Measurements from ENCODE around the gene CEMIP2. TPM values are rescaled to one million over a fixed set of nuclear protein-coding genes. Genes with fewer than 3 reads are reported as not detected.

Gene CEMIP2
- total RNA-seq, 2 experiments from 2014 or later: 43.2 to 55.7 TPM

- CTCF ChIA-PET: interaction anchor here (0.9 to 1.6 kb wide), 2 partner anchors 9 to 25 kb away, joined by 3 to 6 read pairs; no protein-coding TSS in a partner anchor
- Mint-ChIP-seq H3K36me3 (ENCODE audit: low read depth) (peaks cover 2% of the 10 kb centered on the region), H3K4me3 (no peak overlapping the region), H3K4me1 (peaks cover 28% of the 10 kb centered on the region), H3K27me3 (no peaks in the 10 kb centered on the region), H3K9me3 (no peaks in the 10 kb centered on the region), H3K27ac (no peak overlapping the region)
- POLR2A ChIA-PET: no interaction called here
- no peak for DNase-seq
Observed at GRCh38 chr9:71637926-71638325, 130.4 kb downstream of the CEMIP2 start.

DNA sequence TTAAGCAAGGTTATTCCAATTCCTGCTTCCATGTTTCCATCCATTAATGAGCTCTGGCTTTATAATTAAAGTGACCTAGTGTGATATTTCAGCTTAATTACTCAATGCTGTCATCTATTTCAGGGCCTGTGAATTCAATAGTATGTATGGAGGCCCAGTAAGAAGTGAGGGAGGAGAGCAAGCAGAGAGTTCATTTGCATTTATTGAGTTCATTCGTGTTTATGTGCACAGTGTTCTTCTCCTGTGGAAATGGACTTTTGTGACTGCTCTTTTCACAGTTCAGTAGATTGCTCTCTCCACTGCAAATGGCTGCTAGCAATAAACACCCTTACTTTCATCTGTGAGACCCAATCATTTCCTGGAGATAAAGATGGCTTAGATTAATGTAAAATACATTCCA, 130.9 kb downstream of the CEMIP2 start:
- H3K36me3 Mint-ChIP-seq (ENCODE audit: low read depth): peaks cover 2% of the 10 kb centered on the region
- no peak for DNase-seq
- no peak overlapping the region for H3K4me3 Mint-ChIP-seq
- H3K27ac Mint-ChIP-seq: no peak overlapping the region
- H3K4me1 Mint-ChIP-seq: peaks cover 28% of the 10 kb centered on the region
- CTCF ChIA-PET: interaction anchor here (0.9 to 1.6 kb wide), 2 partner anchors 10 to 25 kb away, joined by 3 to 6 read pairs; no protein-coding TSS in a partner anchor
- H3K27me3 Mint-ChIP-seq: peaks cover 3% of the 10 kb centered on the region
- POLR2A ChIA-PET: no interaction called here
- H3K9me3 Mint-ChIP-seq: no peaks in the 10 kb centered on the region

GRCh38 chr9:71636143-71636839, 132.0 kb downstream of the CEMIP2 start:
- no peak overlapping the region for H3K4me3 Mint-ChIP-seq
- H3K9me3 Mint-ChIP-seq: no peaks in the 10 kb centered on the region
- CTCF ChIA-PET: no interaction called here
- POLR2A ChIA-PET: interaction anchor here (0.6 kb wide), 1 partner anchor 1295 kb away, joined by 3 read pairs; no protein-coding TSS in a partner anchor
- DNase-seq: no peak
- H3K27me3 Mint-ChIP-seq: peaks cover 3% of the 10 kb centered on the region
- H3K36me3 Mint-ChIP-seq (ENCODE audit: low read depth): peaks cover 2% of the 10 kb centered on the region
- peaks cover 28% of the 10 kb centered on the region for H3K4me1 Mint-ChIP-seq
- H3K27ac Mint-ChIP-seq: no peak overlapping the region

DNA sequence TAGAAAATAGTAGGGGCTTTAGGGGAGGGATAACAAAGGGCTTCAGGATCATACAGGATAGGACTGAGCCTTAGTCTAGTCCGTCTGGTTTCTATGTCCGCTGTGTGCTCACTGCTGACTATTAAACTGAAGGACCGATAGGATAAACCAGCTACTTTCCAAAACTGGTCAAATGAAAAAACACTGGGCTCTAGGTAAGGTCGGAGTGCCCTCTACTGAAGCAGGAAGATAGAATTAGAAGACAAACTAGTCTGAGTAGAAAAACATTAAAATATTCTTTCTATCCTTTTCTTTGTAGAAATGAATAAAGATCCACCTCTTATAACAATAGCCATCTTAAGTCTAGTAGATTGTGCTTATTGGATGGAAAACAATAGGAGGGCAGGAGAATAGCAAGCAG, 133.6 kb downstream of the CEMIP2 start:
- DNase-seq: no peak
- H3K4me3 Mint-ChIP-seq: no peak overlapping the region
- ChIA-PET CTCF (interaction anchor here (1.8 kb wide), 1 partner anchor 12 kb away, joined by 4 read pairs; no protein-coding TSS in a partner anchor), POLR2A (no interaction called here)
- no peaks in the 10 kb centered on the region for H3K9me3 Mint-ChIP-seq
- no peak overlapping the region for H3K27ac Mint-ChIP-seq
- peaks cover 3% of the 10 kb centered on the region for H3K27me3 Mint-ChIP-seq
- peaks cover 33% of the 10 kb centered on the region for H3K4me1 Mint-ChIP-seq
- peaks cover 2% of the 10 kb centered on the region for H3K36me3 Mint-ChIP-seq (ENCODE audit: low read depth)

Other genes with a start within 250 kb of the CEMIP2 start
- 10 to 100 TPM; 21.5 to 21.6 TPM for gene ABHD17B, start 142.7 kb upstream of the CEMIP2 start, total RNA-seq
- 10 to 100 TPM; 11.0 to 11.6 TPM for gene C9orf85, start 143.1 kb upstream of the CEMIP2 start, total RNA-seq